Neural cell (in vitro differentiated cells): ENCODE results near the gene ASXL1. TPM values are rescaled to one million over a fixed set of nuclear protein-coding genes. Genes with fewer than 3 reads are reported as not detected.

ENCODE experiments used
- H2AFZ ChIP-seq: fragments of 200-600, 300-800 bp; sonication (generic), shearing (Covaris generic); 2 replicates; pipeline ENCODE4 v1.6.0; 2014; ENCODE audit warnings: low read depth, mild to moderate bottlenecking, antibody characterized with exemption, low read length, moderate library complexity
- H3F3A ChIP-seq: fragments of 200-600 bp; shearing (Covaris generic); 2 replicates; pipeline ENCODE4 v1.6.1; 2016; ENCODE audit warnings: mild to moderate bottlenecking, moderate library complexity, mixed read lengths, antibody characterized with exemption, low read length; ENCODE audit not compliant: insufficient read depth, poor library complexity, severe bottlenecking
- H3K27ac ChIP-seq: fragments of 200-600, 300-800 bp; sonication (generic), shearing (Covaris generic); 2 replicates; pipeline ENCODE4 v1.5.1; 2014; ENCODE audit warnings: mild to moderate bottlenecking, low read length, moderate library complexity
- H3K27me3 ChIP-seq: fragments of 300-800, 200-600 bp; sonication (generic), shearing (Covaris generic); 2 replicates; pipeline ENCODE4 v1.6.0; 2014; ENCODE audit warnings: mild to moderate bottlenecking, low read depth, low read length, moderate library complexity; ENCODE audit not compliant: insufficient read depth
- H3K36me3 ChIP-seq: fragments of 300-800, 200-600 bp; sonication (generic), shearing (Covaris generic); 2 replicates; pipeline ENCODE4 v1.5.1; 2014; ENCODE audit warnings: mild to moderate bottlenecking, antibody characterized with exemption, low read length, moderate library complexity; ENCODE audit not compliant: insufficient read depth
- H3K4me2 ChIP-seq: fragments of 300-800, 200-600 bp; sonication (generic), shearing (Covaris generic); 2 replicates; pipeline ENCODE4 v1.6.0; 2014; ENCODE audit warnings: mild to moderate bottlenecking, low read length
- H3K4me3 ChIP-seq: fragments of 300-800, 200-600 bp; sonication (generic), shearing (Covaris generic); 2 replicates; pipeline ENCODE4 v1.5.1; 2014; ENCODE audit warnings: mild to moderate bottlenecking, low read length, moderate library complexity
- H3K79me2 ChIP-seq: fragments of 200-600 bp; shearing (Covaris generic); replicated peaks from 2 replicates; pipeline ENCODE4 v1.6.0; 2014; ENCODE audit warnings: mild to moderate bottlenecking, low read length, moderate library complexity; ENCODE audit not compliant: insufficient read depth
- H3K9ac ChIP-seq: fragments of 300-800, 200-600 bp; sonication (generic), shearing (Covaris generic); 2 replicates; pipeline ENCODE4 v1.6.1; 2016; ENCODE audit warnings: mild to moderate bottlenecking, low read length, mixed read lengths
- H3K9me2 ChIP-seq: fragments of 200-600 bp; shearing (Covaris generic); 2 replicates; pipeline ENCODE4 v1.6.1; 2016; ENCODE audit warnings: mild to moderate bottlenecking, low read length, mixed read lengths; ENCODE audit not compliant: insufficient read depth
- H3K9me3 ChIP-seq: fragments of 200-600, 300-800 bp; sonication (generic), shearing (Covaris generic); 2 replicates; pipeline ENCODE4 v1.6.1; 2016; ENCODE audit warnings: mild to moderate bottlenecking, mixed run types, low read length, moderate library complexity, mixed read lengths
- H4K20me1 ChIP-seq: fragments of 200-600 bp; shearing (Covaris generic); 2 replicates; pipeline ENCODE4 v1.6.1; 2016; ENCODE audit warnings: mild to moderate bottlenecking, mixed run types; ENCODE audit not compliant: insufficient read depth
- CTCF ChIP-seq: fragments of 450-650 bp; IDR thresholded peaks from 2 replicates; pipeline ENCODE4 v1.5.1; 2014; ENCODE audit warnings: antibody characterized with exemption, mild to moderate bottlenecking, moderate library complexity; ENCODE audit not compliant: poor library complexity, severe bottlenecking
- EP300 ChIP-seq: fragments of 450-650 bp; conservative IDR thresholded peaks from 2 replicates; pipeline ENCODE4 v1.6.1; 2014; ENCODE audit warnings: antibody characterized with exemption, mild to moderate bottlenecking, moderate library complexity; ENCODE audit not compliant: poor library complexity, severe bottlenecking
- EZH2 ChIP-seq: fragments of 200-600, 300-800 bp; shearing (Covaris generic), sonication (generic); IDR thresholded peaks from 2 replicates; pipeline ENCODE4 v1.6.1; 2014; ENCODE audit warnings: antibody characterized with exemption, low read length, borderline replicate concordance, mild to moderate bottlenecking; ENCODE audit not compliant: insufficient read depth, poor library complexity, severe bottlenecking
- MXI1 ChIP-seq: fragments of 450-650 bp; conservative IDR thresholded peaks from 2 replicates; pipeline ENCODE4 v1.6.1; 2014; ENCODE audit warnings: antibody characterized with exemption, mild to moderate bottlenecking; ENCODE audit not compliant: poor library complexity, severe bottlenecking
- POLR2AphosphoS5 ChIP-seq: IDR thresholded peaks from 2 replicates; pipeline ENCODE4 v1.6.1; 2012
- RAD21 ChIP-seq: fragments of 450-650 bp; conservative IDR thresholded peaks from 2 replicates; pipeline ENCODE4 v1.6.1; 2014; ENCODE audit warnings: antibody characterized with exemption, mild to moderate bottlenecking, moderate library complexity
- REST ChIP-seq: IDR thresholded peaks from 2 replicates; pipeline ENCODE4 v1.6.1; 2012; ENCODE audit warnings: borderline replicate concordance
- SMC3 ChIP-seq: fragments of 450-650 bp; conservative IDR thresholded peaks from 2 replicates; pipeline ENCODE4 v1.6.1; 2014; ENCODE audit warnings: antibody characterized with exemption, mild to moderate bottlenecking, moderate library complexity; ENCODE audit not compliant: poor library complexity
- TAF1 ChIP-seq: IDR thresholded peaks from 2 replicates; pipeline ENCODE4 v1.6.1; 2012; ENCODE audit warnings: low read depth
- polyA plus RNA-seq: library from polyadenylated mRNA; depleted of rRNA; stranded (reverse); fragments of >200 nt; gene quantifications from 2 replicates; pipeline ENCODE4 v1.2.3, GENCODE V29; 2014

The ASXL1 gene
- polyA plus RNA-seq, 1 donor from 2014 or later: 45.9 TPM

- Histone ChIP-seq H3K27ac (peak overlapping the region; percentile 99), H3K36me3 (no peaks in the 10 kb centered on the region), H3F3A (peaks cover 6% of the 10 kb centered on the region), H3K79me2 (peaks cover 34% of the 10 kb centered on the region), H4K20me1 (peaks cover 19% of the 10 kb centered on the region), H2AFZ (no peak overlapping the region), H3K9ac (peak overlapping the region; percentile 99), H3K27me3 (no peaks in the 10 kb centered on the region), H3K4me3 (peak overlapping the region; percentile 96), H3K9me3 (no peaks in the 10 kb centered on the region), H3K9me2 (no peaks in the 10 kb centered on the region), H3K4me2 (peak overlapping the region; percentile 74)
- TF ChIP-seq REST: no peak
- TF ChIP-seq RAD21: no peak
- peak; percentile 24 for TF ChIP-seq POLR2AphosphoS5
- TF ChIP-seq MXI1: peak; percentile 42
- TF ChIP-seq SMC3: no peak
- TF ChIP-seq EP300: no peak
- TF ChIP-seq EZH2: no peak
- no peak for TF ChIP-seq TAF1
Measured at GRCh38 chr20:32484225-32484957, 126.3 kb downstream of the ASXL1 start.

DNA sequence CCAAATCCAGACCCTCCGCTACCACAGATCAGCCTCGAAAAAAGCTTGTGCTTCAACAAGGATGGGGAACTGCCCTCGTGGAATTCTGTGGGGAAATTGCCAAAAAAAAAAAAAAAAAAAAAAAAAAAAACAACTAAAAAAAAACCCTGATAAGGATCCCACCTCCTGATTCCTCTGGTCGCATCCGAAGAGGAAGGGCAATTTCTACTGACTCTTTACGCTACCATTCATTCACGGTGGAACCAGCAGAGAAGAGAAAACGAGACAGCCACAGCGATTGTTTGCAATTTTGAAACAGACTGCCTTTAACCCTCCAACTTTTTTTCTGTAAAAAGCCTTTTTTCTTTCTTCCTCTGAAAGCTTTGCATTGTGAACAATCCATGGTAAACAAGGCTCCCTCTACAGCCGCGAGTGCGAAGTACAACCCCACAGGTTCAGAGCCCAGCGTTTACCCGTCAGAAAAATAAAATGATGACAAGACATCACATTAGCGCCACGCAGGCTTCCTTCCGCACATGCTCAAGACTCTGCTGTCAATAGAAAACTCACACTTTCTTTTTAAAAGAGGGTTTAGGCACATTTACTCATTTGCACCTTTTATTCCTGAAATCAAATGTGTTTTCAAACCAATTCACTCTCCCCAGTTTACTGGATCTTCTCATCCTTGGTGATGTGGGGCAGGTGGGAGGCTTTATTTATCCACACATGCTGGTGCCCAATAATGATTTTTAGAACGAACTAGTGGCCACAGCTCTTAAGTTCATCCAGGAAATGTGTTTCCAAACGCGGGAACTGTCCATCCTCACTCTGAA is 127.0 kb downstream of the ASXL1 start:
- no peaks in the 10 kb centered on the region for H3K36me3 ChIP-seq
- H3K9me3 ChIP-seq: no peaks in the 10 kb centered on the region
- H2AFZ ChIP-seq: no peak overlapping the region
- H3K27ac ChIP-seq: peak overlapping the region; percentile 99
- peak overlapping the region; percentile 96 for H3K4me3 ChIP-seq
- no peaks in the 10 kb centered on the region for H3K9me2 ChIP-seq
- H3K9ac ChIP-seq: peak overlapping the region; percentile 99
- H3F3A ChIP-seq: peaks cover 6% of the 10 kb centered on the region
- H3K4me2 ChIP-seq: peak overlapping the region; percentile 97
- H3K27me3 ChIP-seq: no peaks in the 10 kb centered on the region
- TF ChIP-seq EP300: peak; percentile 65
- peak; percentile 77 for TF ChIP-seq RAD21
- TF ChIP-seq TAF1: no peak
- no peak for TF ChIP-seq POLR2AphosphoS5
- no peak for TF ChIP-seq EZH2
- peak; percentile 73 for TF ChIP-seq SMC3
- TF ChIP-seq MXI1: peak; percentile 87
- peak; percentile 21 for TF ChIP-seq REST
- TF ChIP-seq CTCF: peak; percentile 91
- peaks cover 27% of the 10 kb centered on the region for H3K79me2 ChIP-seq
- H4K20me1 ChIP-seq: peaks cover 11% of the 10 kb centered on the region
